HK-2 (cell line): ENCODE measurements around the gene FSIP1.

Source experiments
- DNase-seq: peaks from one replicate; pipeline ENCODE4 v3.0.0-alpha.2; 2018; ENCODE audit not compliant: unreplicated experiment

Gene FSIP1

GRCh38 chr15:39645138-39645975, 137.3 kb downstream of the FSIP1 start:
- no peak for DNase-seq

DNA sequence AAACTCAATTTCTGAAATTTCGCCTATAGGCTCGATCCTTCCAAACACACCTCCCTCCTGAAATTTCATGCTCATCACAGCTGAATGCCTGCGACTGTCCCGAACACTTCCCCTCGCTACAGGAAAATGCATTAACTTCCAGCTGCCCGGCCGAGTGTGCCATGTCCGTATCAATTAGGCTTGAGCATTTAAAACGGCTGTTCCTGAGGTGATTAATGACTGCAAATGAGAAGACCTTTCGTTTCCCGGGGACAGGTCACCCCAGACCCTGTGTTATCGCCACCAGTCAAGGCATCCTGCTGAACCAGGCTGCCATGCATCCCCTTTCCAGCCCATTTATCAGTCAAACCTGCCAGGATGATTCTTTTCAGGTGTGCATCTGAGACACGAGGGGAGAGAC, 138.5 kb downstream of the FSIP1 start:
- DNase-seq: no peak

DNA sequence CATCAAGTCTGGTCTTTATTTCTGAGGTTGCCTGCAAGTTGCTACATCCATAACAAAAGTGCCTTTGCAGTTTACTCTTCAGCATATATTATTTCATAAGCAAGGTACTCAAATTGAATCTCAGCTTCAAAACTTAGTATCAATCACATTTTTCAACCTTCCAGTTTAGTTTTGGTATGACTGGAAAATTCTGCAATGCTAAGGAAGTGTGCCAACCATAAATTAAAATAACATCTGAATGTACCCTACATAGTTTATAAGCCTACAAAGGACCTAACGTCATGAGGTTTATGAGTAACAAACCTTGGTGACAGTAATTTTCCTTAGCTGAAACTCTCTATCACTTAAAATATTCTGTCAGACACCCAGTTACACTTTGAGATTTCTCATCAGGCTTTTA, 138.9 kb downstream of the FSIP1 start:
- no peak for DNase-seq

- no peak for DNase-seq
Measured at GRCh38 chr15:39642011-39642640, 140.5 kb downstream of the FSIP1 start.

- no peak for DNase-seq
Measured at GRCh38 chr15:39641191-39641889, 141.3 kb downstream of the FSIP1 start.

DNA sequence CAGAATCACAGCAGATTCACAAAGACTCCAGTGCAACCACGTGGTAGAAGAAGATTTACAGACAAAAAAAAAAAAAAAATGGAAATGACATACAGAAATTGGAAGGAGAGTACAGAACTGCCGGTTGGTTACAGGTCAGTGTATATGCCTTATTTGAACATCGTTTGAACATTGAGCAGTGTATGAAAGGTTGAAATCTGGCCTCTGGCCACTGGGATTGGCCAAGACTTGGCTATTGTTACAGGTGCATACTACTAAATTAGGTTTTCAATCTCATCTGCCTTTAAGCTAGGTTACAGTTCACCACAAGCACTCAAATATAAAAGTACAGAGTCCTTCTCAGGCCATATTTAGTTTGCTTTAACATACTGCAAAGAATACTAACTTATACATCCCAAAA, 142.0 kb downstream of the FSIP1 start:
- no peak for DNase-seq

DNA sequence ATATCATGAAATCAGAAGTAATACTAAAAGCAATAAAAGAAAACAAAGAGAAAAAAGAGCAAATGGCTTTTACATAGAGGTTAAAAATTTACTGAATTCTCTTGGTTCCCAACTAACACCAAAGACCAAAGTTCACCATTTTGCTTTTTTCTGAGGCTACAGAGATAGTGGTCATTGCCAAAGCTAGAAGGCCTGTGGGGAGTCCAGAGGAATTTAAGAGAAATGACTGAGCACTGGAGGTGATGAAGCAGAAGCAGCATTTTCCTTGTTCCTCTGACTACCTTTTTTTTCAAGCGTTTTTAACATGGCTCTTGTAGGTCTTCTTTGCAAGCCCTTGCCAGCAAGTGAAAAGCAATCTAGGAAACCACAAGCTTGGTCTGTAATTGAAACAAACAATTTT, 143.6 kb downstream of the FSIP1 start:
- no peak for DNase-seq

DNA sequence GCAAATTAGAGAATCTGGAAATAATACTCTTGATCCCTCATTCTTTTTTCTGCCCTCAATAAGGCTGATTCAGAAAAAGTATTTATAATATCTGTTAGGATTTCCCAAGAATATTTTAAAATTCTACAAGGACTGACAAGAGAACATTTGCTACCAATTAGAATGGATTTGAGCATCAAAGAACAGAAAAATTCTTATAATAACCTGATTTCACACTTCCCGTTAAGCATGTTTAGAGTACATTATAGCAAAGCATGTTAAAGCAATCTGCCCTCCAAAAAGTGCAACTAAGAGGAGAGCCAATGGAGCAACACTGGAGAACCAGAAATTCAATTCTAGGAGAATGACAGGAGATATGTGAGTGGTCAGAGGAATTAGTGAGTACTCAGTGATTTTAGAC, 144.6 kb downstream of the FSIP1 start:
- no peak for DNase-seq

GRCh38 chr15:39631357-39631756, 151.3 kb downstream of the FSIP1 start:
- no peak for DNase-seq

- DNase-seq: no peak
Measured at GRCh38 chr15:39629906-39630305, 152.7 kb downstream of the FSIP1 start.

DNA sequence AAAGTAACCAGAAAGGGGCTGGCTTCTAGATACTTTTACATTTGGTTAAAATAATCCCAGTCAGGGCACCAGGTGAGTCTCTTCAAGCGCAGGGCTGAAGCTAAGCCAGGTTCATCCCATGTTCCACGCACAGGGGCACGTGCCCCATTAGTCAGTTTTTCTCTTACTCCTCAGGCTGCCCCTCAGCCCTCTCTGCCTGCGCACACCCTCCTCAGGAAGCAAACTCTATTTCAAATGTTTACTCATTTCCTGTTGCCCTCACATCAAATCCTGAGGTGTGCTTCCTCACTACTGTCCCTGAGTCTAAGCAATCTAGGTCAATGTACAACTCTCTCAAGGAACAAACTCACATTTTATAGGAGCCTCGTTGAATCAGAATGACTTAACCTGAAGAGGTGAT, 153.3 kb downstream of the FSIP1 start:
- peak; percentile 10 for DNase-seq

DNA sequence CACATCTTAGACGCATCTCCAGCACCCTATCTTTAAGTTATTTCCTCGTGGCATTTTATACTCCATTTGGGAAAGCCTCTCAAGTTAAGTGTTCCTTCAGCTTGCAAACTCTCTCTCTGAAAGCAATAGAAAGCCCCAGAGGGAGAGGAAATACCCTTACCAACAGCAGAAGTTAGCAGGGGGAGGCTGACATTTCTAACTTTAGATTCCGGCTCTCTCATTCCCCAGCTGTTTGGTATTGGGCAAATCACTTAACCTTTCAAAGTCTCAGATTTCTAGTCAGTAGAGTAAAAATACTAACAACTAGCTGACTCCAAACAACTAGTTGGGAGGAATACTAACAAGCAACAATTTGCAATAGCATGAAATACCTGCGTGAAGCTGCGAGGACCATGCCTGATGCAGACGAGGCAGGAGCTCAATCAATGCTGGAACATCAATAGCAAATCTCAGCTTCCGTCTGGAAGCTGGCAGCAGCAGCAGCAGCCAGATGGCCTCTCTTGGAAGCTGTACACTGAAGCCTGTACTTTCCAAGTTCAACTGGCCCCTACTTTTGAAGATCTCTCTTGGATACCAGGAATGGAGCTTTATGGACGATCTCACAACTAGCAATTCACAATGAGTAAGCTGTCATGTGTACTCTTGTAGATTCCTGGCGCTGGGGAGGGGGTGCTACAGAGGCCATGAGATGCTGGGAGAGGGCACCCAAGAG, 153.9 kb downstream of the FSIP1 start:
- DNase-seq: no peak

- DNase-seq: no peak
Measured at GRCh38 chr15:39628144-39628508, 154.5 kb downstream of the FSIP1 start.

DNA sequence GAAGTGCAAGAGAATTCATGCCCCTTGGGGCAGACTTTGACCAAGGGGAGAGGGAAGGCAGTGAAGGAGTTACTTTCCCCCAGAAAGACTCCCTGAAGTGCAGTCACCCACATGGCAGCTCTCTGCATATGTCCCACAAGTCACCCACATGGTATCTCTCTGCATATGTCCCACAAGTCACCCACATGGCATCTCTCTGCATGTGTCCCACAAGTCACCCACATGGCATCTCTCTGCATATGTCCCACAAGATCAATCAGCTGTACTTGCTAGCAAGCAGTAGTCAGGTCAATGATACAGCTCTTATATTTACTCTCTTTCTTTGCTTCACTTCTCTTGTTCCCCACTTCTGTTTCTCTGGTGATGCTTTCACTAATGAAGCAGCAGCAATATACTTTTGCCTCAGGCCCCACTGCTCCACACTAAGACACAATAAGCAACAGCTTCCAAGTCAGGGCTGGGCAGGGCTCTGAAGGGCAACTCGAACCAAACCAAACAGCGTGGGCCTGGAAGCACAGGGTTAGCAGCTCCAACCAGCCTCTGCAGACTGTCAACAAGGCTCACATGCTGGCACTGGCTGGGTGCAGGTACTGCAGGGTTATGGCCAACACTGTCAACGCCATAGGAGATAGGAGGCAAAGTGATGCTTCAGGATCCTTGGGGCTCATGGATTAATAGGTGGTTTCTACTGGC, 155.0 kb downstream of the FSIP1 start:
- no peak for DNase-seq

GRCh38 chr15:39625856-39626255, 156.8 kb downstream of the FSIP1 start:
- no peak for DNase-seq

GRCh38 chr15:39625451-39625850, 157.2 kb downstream of the FSIP1 start:
- DNase-seq: no peak

DNA sequence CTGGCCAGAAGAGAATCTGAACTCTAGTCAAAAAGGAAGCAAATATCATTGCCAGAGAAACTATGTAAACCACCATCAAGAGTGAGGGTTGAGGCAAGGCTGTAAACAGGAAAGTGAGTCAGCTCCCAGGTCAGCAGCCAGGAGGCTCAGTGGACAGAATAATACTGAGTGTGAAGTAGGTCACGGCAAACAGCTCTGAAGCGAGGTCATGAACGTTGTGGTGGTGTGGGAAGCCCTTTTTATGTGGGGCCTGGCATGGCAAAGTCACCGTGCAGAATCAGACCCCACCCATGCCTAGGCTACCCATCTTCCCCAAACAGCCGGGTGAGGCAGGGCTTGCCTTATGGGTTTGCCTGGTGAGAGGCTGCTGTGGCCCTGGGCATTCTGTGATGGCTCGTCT, 157.8 kb downstream of the FSIP1 start:
- peak; percentile 28 for DNase-seq

- DNase-seq: no peak
Measured at GRCh38 chr15:39623529-39623931, 159.1 kb downstream of the FSIP1 start.

- DNase-seq: no peak
Measured at GRCh38 chr15:39622660-39623516, 159.8 kb downstream of the FSIP1 start.

DNA sequence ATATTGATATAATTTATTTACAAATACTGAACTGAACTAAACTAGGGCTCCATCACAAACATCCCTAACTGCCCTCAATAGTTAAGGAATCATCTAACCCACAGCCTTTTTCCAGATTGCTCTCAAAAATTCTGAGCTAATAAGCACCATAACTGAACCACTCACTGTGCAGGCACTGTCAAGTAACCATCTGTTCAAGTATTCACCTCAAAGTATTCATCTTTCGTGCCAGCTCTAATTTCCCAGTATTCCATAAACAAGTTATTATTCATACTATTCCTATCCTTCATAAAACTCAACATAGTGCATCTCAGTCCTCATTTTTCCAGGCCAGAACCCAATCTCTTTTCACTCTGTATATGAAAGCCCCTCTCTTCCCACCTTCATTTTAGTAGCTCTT, 160.7 kb downstream of the FSIP1 start:
- DNase-seq: no peak

DNA sequence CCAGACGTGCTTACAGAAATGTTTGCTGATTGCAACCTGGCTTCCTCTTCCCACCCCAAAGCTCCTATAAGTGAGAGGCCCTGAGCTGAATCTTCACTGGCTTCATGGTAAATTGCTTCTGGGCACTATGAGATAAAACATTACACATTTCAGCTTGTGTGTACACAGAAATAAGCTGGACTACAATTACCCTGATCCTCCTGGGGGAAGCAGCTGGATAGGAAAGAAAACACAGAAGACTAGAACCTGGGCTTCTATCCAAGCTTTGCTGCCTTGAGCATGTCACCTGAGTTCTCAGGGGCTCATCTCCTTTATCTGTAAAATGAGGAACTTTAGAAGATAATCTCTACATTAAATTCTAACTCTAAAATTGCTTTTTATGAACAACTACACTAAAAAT, 161.4 kb downstream of the FSIP1 start:
- no peak for DNase-seq
